HCT116 (cell line): ENCODE data around the gene SLC34A3. TPM values are rescaled to one million over a fixed set of nuclear protein-coding genes. Genes with fewer than 3 reads are reported as not detected.

Experiments
- ATAC-seq: fragments of 200-7000 bp; cut with Tn5 transposase; 2 replicates; pipeline ENCODE4 v1.9.1; 2020; ENCODE audit warnings: mild to moderate bottlenecking, moderate library complexity
- BruUV-seq: library from RNA; stranded (reverse); fragments of 400-500 nt; replicated peaks from 2 replicates; lab custom pipeline; 2021; lab: Mats Ljungman, UMichigan
- CTCF ChIA-PET: fragments of 300-600 bp; sonication (Branson Sonifier 250); formaldehyde crosslinking; loops from one replicate; lab custom pipeline; 2021; ENCODE audit warnings: antibody characterized with exemption; lab: Charles Lee
- POLR2A ChIA-PET: fragments of 300-600, 350-600 bp; sonication (Branson Sonifier 250); formaldehyde crosslinking; loops from one replicate; lab custom pipeline; 2021; ENCODE audit warnings: antibody characterized with exemption; lab: Charles Lee
- RAD21 ChIA-PET, 2 experiments: fragments of 300-600 bp; sonication (Branson Sonifier 250); formaldehyde crosslinking; loops; one replicate each; lab custom pipeline; 2023; ENCODE audit warnings: low total read pairs in 2 of 2; ENCODE audit not compliant: uncharacterized antibody in 2 of 2, unreplicated experiment in 2 of 2, low non-redundant PET in 1 of 2; lab: Charles Lee
- DNase-seq: peaks from one replicate; pipeline ENCODE4 v3.0.0-alpha.2; 2010; ENCODE audit warnings: low read depth, low spot score
- H2AFZ ChIP-seq: fragments of 200-600 bp; shearing (Covaris generic), sonication (generic); 2 replicates; pipeline ENCODE4 v1.6.1; 2017; ENCODE audit warnings: low read depth, mixed run types, mixed read lengths, antibody characterized with exemption, low read length; ENCODE audit not compliant: poor library complexity, severe bottlenecking
- H3K27ac ChIP-seq: 2 replicates; pipeline ENCODE4 v1.5.1; 2012; ENCODE audit warnings: low read depth, low read length
- H3K27me3 ChIP-seq: fragments of 200-600 bp; sonication (generic); 2 replicates; pipeline ENCODE4 v1.6.1; 2016; ENCODE audit warnings: mixed run types, low read length, mixed read lengths; ENCODE audit not compliant: insufficient read depth
- H3K36me3 ChIP-seq, 2 experiments: fragments of 200-500 bp in 1 of 2; fragments of 200-600 bp in 1 of 2; sonication (Bioruptor generic) in 1 of 2; sonication (generic) in 1 of 2; 2 replicates each; pipeline versions ENCODE4 v1.5.1 to v1.6.1; 2014 to 2016; ENCODE audit warnings: low read length in 2 of 2, inconsistent platforms in 1 of 2, mixed read lengths in 1 of 2, mixed run types in 1 of 2; ENCODE audit not compliant: insufficient read depth in 2 of 2, control insufficient read depth in 1 of 2
- H3K4me1 ChIP-seq, 2 experiments: fragments of 200-600 bp in 1 of 2; sonication (generic) in 1 of 2; 2 replicates each; pipeline versions ENCODE4 v1.5.1 to v1.6.1; 2012 to 2017; ENCODE audit warnings: low read length in 2 of 2, inconsistent platforms in 1 of 2, mild to moderate bottlenecking in 1 of 2, mixed read lengths in 1 of 2, mixed run types in 1 of 2, moderate library complexity in 1 of 2; ENCODE audit not compliant: insufficient read depth in 2 of 2, control insufficient read depth in 1 of 2
- H3K4me2 ChIP-seq: fragments of 200-600 bp; sonication (generic); 2 replicates; pipeline ENCODE4 v1.6.1; 2017; ENCODE audit warnings: mixed run types, low read length, mixed read lengths
- H3K4me3 ChIP-seq, 2 experiments: fragments of 200-600 bp in 1 of 2; sonication (generic) in 1 of 2; replicated peaks in 1 of 2; 2 replicates each; pipeline ENCODE4 v1.5.1; 2011 to 2016; ENCODE audit warnings: low read length in 2 of 2, control low read depth in 1 of 2, low read depth in 1 of 2, mild to moderate bottlenecking in 1 of 2, mixed read lengths in 1 of 2, mixed run types in 1 of 2
- H3K79me2 ChIP-seq: fragments of 200-600 bp; sonication (generic); 2 replicates; pipeline ENCODE4 v1.6.1; 2017; ENCODE audit warnings: mild to moderate bottlenecking, mixed run types, low read length, moderate library complexity, mixed read lengths; ENCODE audit not compliant: insufficient read depth
- H3K9ac ChIP-seq: fragments of 200-600 bp; sonication (generic); 2 replicates; pipeline ENCODE4 v1.6.1; 2016; ENCODE audit warnings: low read length, mixed read lengths
- H3K9me2 ChIP-seq: fragments of 200-600 bp; sonication (generic), shearing (Covaris generic); 2 replicates; pipeline ENCODE4 v1.6.1; 2017; ENCODE audit warnings: mixed run types, mild to moderate bottlenecking, moderate library complexity; ENCODE audit not compliant: insufficient read depth
- H3K9me3 ChIP-seq, 2 experiments: fragments of 200-500 bp in 1 of 2; fragments of 200-600 bp in 1 of 2; sonication (Bioruptor generic) in 1 of 2; sonication (generic) in 1 of 2; 2 replicates each; pipeline ENCODE4 v1.6.1; 2014 to 2017; ENCODE audit warnings: low read length in 2 of 2, mixed read lengths in 2 of 2, inconsistent platforms in 1 of 2, low read depth in 1 of 2, mild to moderate bottlenecking in 1 of 2, mixed run types in 1 of 2, moderate library complexity in 1 of 2; ENCODE audit not compliant: control insufficient read depth in 1 of 2, insufficient read depth in 1 of 2
- H4K20me1 ChIP-seq: fragments of 200-600 bp; sonication (generic), shearing (Covaris generic); 2 replicates; pipeline ENCODE4 v1.6.1; 2017; ENCODE audit warnings: mixed run types, mild to moderate bottlenecking, moderate library complexity; ENCODE audit not compliant: insufficient read depth
- ATF3 ChIP-seq: IDR thresholded peaks from 2 replicates; pipeline ENCODE4 v1.6.1; 2012
- EGR1 ChIP-seq: IDR thresholded peaks from 2 replicates; pipeline ENCODE4 v1.6.1; 2012; ENCODE audit warnings: low read depth
- ELF1 ChIP-seq: IDR thresholded peaks from 2 replicates; pipeline ENCODE4 v1.6.1; 2012; ENCODE audit warnings: low read depth, borderline replicate concordance
- RAD21 ChIP-seq: IDR thresholded peaks from 2 replicates; pipeline ENCODE4 v1.6.1; 2012; ENCODE audit warnings: low read depth, mild to moderate bottlenecking
- REST ChIP-seq: IDR thresholded peaks from 2 replicates; pipeline ENCODE4 v1.6.1; 2012; ENCODE audit warnings: low read depth
- SIN3A ChIP-seq: IDR thresholded peaks from 2 replicates; pipeline ENCODE4 v1.6.1; 2012; ENCODE audit warnings: low read depth
- SP1 ChIP-seq: IDR thresholded peaks from 2 replicates; pipeline ENCODE4 v1.6.1; 2012; ENCODE audit warnings: low read depth
- SRF ChIP-seq: IDR thresholded peaks from 2 replicates; pipeline ENCODE4 v1.6.1; 2012; ENCODE audit warnings: low read depth
- TCF7L2 ChIP-seq: IDR thresholded peaks from 2 replicates; pipeline ENCODE4 v1.7.0; 2011; ENCODE audit warnings: borderline replicate concordance, inconsistent platforms; ENCODE audit not compliant: insufficient read depth, insufficient read length; ENCODE audit errors: extremely low read depth
- intact Hi-C: fragments of 100-400 bp; cut with micrococcal nuclease; formaldehyde crosslinking; loops from 2 replicates; pipeline ENCODE4 v1.10.0; 2022
- total RNA-seq: library from RNA; stranded (reverse); gene quantifications from one replicate; pipeline ENCODE4 v1.2.1, GENCODE V29; 2021; ENCODE audit not compliant: unreplicated experiment

SLC34A3 gene
- total RNA-seq, 1 experiment from 2014 or later: 0.15 TPM

GRCh38 chr9:137187386-137187785 lies 43.3 kb upstream of the SLC34A3 start:
- Histone ChIP-seq H3K4me3 (peak overlapping the region; percentile 98 to 100), H3K79me2 (peaks cover 52% of the 10 kb centered on the region), H3K27me3 (no peaks in the 10 kb centered on the region), H3K9me3 (no peaks in the 10 kb centered on the region), H3K4me2 (peak overlapping the region; percentile 98), H3K9me2 (no peaks in the 10 kb centered on the region), H3K9ac (peak overlapping the region; percentile 94), H4K20me1 (no peaks in the 10 kb centered on the region), H2AFZ (no peak overlapping the region), H3K27ac (no peak overlapping the region), H3K36me3 (peaks cover 0 to 23% of the 10 kb centered on the region in 2 experiments; a peak in 1 of 4 replicates), H3K4me1 (peaks cover 16 to 33% of the 10 kb centered on the region in 2 experiments)
- ChIA-PET RAD21 (no interaction called here), CTCF (no interaction called here), POLR2A (interaction anchor here (0.6 to 3.5 kb wide), 4 partner anchors 11 to 54 kb away, joined by 3 to 20 read pairs (median 8); partner anchors contain the start of gene TUBB4B)
- no peak for ATAC-seq
- no peak for DNase-seq
- no TSS peak for BruUV-seq
- TF ChIP-seq ATF3 (no peak), SIN3A (no peak), EGR1 (no peak), RAD21 (no peak), ELF1 (no peak), TCF7L2 (no peak), SRF (no peak), SP1 (no peak), REST (no peak)
- intact Hi-C loops: loop anchor here (5.0 kb wide), 1 partner anchor 40 kb away; the partner anchor contains the start of genes CYSRT1 and RNF224
